CD14-positive monocyte (primary cell): Measurements from ENCODE around the gene GPR39. TPM values are rescaled to one million over a fixed set of nuclear protein-coding genes. Genes with fewer than 3 reads are reported as not detected.

Source experiments
- DNase-seq, 3 donors: peaks; one replicate each; pipeline ENCODE4 v3.0.0-alpha.2; 2011 to 2022
- H2AFZ ChIP-seq: 2 replicates; pipeline ENCODE4 v1.6.0; 2012; ENCODE audit warnings: mild to moderate bottlenecking, low read depth, low read length, inconsistent platforms; ENCODE audit not compliant: insufficient read depth, poor library complexity, severe bottlenecking
- H3K27ac ChIP-seq, 2 donors: 1 replicate in 1 of 2; 2 replicates in 1 of 2; pipeline ENCODE4 v1.5.1; 2012 to 2013; ENCODE audit warnings: low read length in 2 of 2, control low read depth in 1 of 2, inconsistent platforms in 1 of 2, low read depth in 1 of 2, mild to moderate bottlenecking in 1 of 2
- H3K27me3 ChIP-seq, 2 donors: one replicate each; pipeline versions ENCODE4 v1.6.0 to v1.6.1; 2011 to 2013; ENCODE audit warnings: low read length in 2 of 2; ENCODE audit not compliant: control insufficient read depth in 2 of 2, insufficient read depth in 2 of 2
- H3K36me3 ChIP-seq, 2 donors: replicated peaks in 1 of 2; 1 replicate in 1 of 2; 2 replicates in 1 of 2; pipeline versions ENCODE4 v1.5.1 to v1.6.1; 2012 to 2013; ENCODE audit warnings: low read length in 2 of 2, control low read depth in 1 of 2, inconsistent platforms in 1 of 2, mild to moderate bottlenecking in 1 of 2; ENCODE audit not compliant: insufficient read depth in 2 of 2, control insufficient read depth in 1 of 2
- H3K4me1 ChIP-seq, 2 donors: 1 replicate in 1 of 2; 2 replicates in 1 of 2; pipeline versions ENCODE4 v1.5.1 to v1.6.1; 2012 to 2013; ENCODE audit warnings: low read length in 2 of 2, control low read depth in 1 of 2, inconsistent platforms in 1 of 2, mild to moderate bottlenecking in 1 of 2, moderate library complexity in 1 of 2; ENCODE audit not compliant: insufficient read depth in 2 of 2, control insufficient read depth in 1 of 2
- H3K4me2 ChIP-seq: replicated peaks from 2 replicates; pipeline ENCODE3; 2012; ENCODE audit warnings: low read length, moderate library complexity, mild to moderate bottlenecking; ENCODE audit not compliant: poor library complexity, severe bottlenecking; ENCODE audit errors: extremely low read depth
- H3K4me3 ChIP-seq, 3 experiments: fragments of 200-600 bp in 1 of 3; sonication (generic) in 1 of 3; replicated peaks in 1 of 3; 1 replicate in 2 of 3; 2 replicates in 1 of 3; pipeline ENCODE4 v1.5.1; 2011 to 2013; ENCODE audit warnings: low read length in 3 of 3, mild to moderate bottlenecking in 3 of 3, control low read depth in 2 of 3, low read depth in 2 of 3, inconsistent platforms in 1 of 3, moderate library complexity in 1 of 3
- H3K79me2 ChIP-seq: 2 replicates; pipeline ENCODE4 v1.6.0; 2012; ENCODE audit warnings: mild to moderate bottlenecking, control low read depth, inconsistent platforms, low read length, moderate library complexity; ENCODE audit not compliant: insufficient read depth
- H3K9ac ChIP-seq: 2 replicates; pipeline ENCODE4 v1.6.0; 2017; ENCODE audit warnings: low read length, mild to moderate bottlenecking; ENCODE audit not compliant: insufficient read depth, poor library complexity, severe bottlenecking
- H3K9me3 ChIP-seq, 2 donors: replicated peaks in 1 of 2; 1 replicate in 1 of 2; 2 replicates in 1 of 2; pipeline versions ENCODE4 v1.5.1 to v1.6.1; 2012 to 2013; ENCODE audit warnings: low read length in 2 of 2, control low read depth in 1 of 2; ENCODE audit not compliant: control insufficient read depth in 1 of 2, insufficient read depth in 1 of 2
- H4K20me1 ChIP-seq: 2 replicates; pipeline ENCODE4 v1.6.0; 2012; ENCODE audit warnings: mild to moderate bottlenecking, low read length, control low read depth, moderate library complexity; ENCODE audit not compliant: insufficient read depth
- H3K27ac Mint-ChIP-seq, 7 donors: one replicate each; pipeline ENCODE4 v1.8.0; 2020; ENCODE audit warnings: mild to moderate bottlenecking in 7 of 7, mixed read lengths in 7 of 7, moderate library complexity in 6 of 7, inconsistent platforms in 2 of 7
- H3K27me3 Mint-ChIP-seq, 3 donors: one replicate each; pipeline ENCODE4 v1.8.0; 2021 to 2022; ENCODE audit warnings: low read depth in 3 of 3, mild to moderate bottlenecking in 3 of 3, mixed read lengths in 3 of 3, moderate library complexity in 3 of 3, inconsistent platforms in 1 of 3
- H3K36me3 Mint-ChIP-seq, 2 donors: one replicate each; pipeline ENCODE4 v1.8.0; 2020; ENCODE audit warnings: mixed read lengths in 2 of 2, inconsistent platforms in 1 of 2, mild to moderate bottlenecking in 1 of 2
- H3K4me1 Mint-ChIP-seq: one replicate; pipeline ENCODE4 v1.8.0; 2020; ENCODE audit warnings: mild to moderate bottlenecking, mixed read lengths
- H3K4me3 Mint-ChIP-seq, 2 donors: one replicate each; pipeline ENCODE4 v1.8.0; 2020; ENCODE audit warnings: mild to moderate bottlenecking in 2 of 2, mixed read lengths in 2 of 2, moderate library complexity in 1 of 2
- H3K9me3 Mint-ChIP-seq, 7 donors: one replicate each; pipeline ENCODE4 v1.8.0; 2020 to 2022; ENCODE audit warnings: mixed read lengths in 7 of 7, mild to moderate bottlenecking in 6 of 7, moderate library complexity in 6 of 7, inconsistent platforms in 2 of 7
- WGBS: methylation state at CpG from one replicate; pipeline ENCODE4 v1.1.5; 2013; ENCODE audit warnings: missing lambda C conversion rate; ENCODE audit not compliant: insufficient coverage; 5-methylcytosine and 5-hydroxymethylcytosine counted together
- intact Hi-C, 2 donors: fragments of 100-400 bp; cut with micrococcal nuclease; formaldehyde crosslinking; loops; one replicate each; pipeline versions ENCODE4 v1.15.0 to v1.15.1; 2023
- polyA plus RNA-seq, 3 donors: library from polyadenylated mRNA; depleted of rRNA in 1 of 3; unstranded in 2 of 3; stranded (reverse) in 1 of 3; fragments of 300-500 nt in 2 of 3; fragments of >200 nt in 1 of 3; fragmentation: Illumina TruSeq in 2 of 3; gene quantifications; 1 replicate in 2 of 3; 2 replicates in 1 of 3; pipeline ENCODE4 v1.2.3, GENCODE V29; 2012 to 2021
- TF ChIP-seq, protein P1 (sequence below): fragments of 200-600 bp; IDR thresholded peaks from one replicate; pipeline ENCODE4 v1.8.0; 2022; ENCODE audit warnings: antibody characterized with exemption, mild to moderate bottlenecking

Gene GPR39
- polyA plus RNA-seq, 3 donors, result 0.12 TPM; not detected in 2

DNA sequence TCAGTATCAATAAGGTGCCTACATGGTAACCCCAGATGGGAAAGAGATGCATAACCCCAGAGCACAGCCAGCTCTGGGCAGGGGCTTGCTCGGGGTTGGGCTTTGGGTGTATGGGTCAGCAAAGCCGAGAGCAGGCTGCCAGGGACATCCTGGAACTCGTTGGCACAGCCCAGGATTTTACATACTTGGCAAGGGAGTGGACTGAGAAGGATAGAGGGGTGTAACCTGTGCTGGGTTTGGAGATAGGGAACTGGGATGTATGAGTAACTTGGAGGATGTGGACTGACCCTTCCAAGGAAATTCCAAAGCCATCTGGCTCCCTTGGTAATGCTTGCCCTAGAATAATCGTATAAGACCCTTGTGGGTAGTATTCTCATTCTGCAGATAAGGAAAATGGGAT, 44.2 kb downstream of the GPR39 start:
- H3K4me3 Mint-ChIP-seq, result no peak overlapping the region
- Histone ChIP-seq H3K4me3 (no peak overlapping the region), H3K36me3 (no peaks in the 10 kb centered on the region), H3K79me2 (no peaks in the 10 kb centered on the region), H3K4me2 (no peak overlapping the region), H3K9ac (no peak overlapping the region), H3K27me3 (no peaks in the 10 kb centered on the region), H4K20me1 (no peaks in the 10 kb centered on the region), H2AFZ (no peak overlapping the region), H3K4me1 (no peaks in the 10 kb centered on the region), H3K27ac (no peak overlapping the region), H3K9me3 (peaks cover 24 to 25% of the 10 kb centered on the region in 2 donors)
- H3K4me1 Mint-ChIP-seq, result no peaks in the 10 kb centered on the region
- intact Hi-C loops, result no loop called here
- TF ChIP-seq, protein P1, sequence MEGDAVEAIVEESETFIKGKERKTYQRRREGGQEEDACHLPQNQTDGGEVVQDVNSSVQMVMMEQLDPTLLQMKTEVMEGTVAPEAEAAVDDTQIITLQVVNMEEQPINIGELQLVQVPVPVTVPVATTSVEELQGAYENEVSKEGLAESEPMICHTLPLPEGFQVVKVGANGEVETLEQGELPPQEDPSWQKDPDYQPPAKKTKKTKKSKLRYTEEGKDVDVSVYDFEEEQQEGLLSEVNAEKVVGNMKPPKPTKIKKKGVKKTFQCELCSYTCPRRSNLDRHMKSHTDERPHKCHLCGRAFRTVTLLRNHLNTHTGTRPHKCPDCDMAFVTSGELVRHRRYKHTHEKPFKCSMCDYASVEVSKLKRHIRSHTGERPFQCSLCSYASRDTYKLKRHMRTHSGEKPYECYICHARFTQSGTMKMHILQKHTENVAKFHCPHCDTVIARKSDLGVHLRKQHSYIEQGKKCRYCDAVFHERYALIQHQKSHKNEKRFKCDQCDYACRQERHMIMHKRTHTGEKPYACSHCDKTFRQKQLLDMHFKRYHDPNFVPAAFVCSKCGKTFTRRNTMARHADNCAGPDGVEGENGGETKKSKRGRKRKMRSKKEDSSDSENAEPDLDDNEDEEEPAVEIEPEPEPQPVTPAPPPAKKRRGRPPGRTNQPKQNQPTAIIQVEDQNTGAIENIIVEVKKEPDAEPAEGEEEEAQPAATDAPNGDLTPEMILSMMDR, result no peak
- H3K27ac Mint-ChIP-seq, result peak overlapping the region in 1 of 7 donors; percentile 40
- no peaks in the 10 kb centered on the region for H3K36me3 Mint-ChIP-seq
- 65% methylated on average over 3 of the region's 4 CpGs for WGBS
- no peak for DNase-seq
- peaks cover 1 to 2% (median 1%) of the 10 kb centered on the region in 3 donors for H3K27me3 Mint-ChIP-seq
- peaks cover 10 to 38% (median 13%) of the 10 kb centered on the region in 7 donors for H3K9me3 Mint-ChIP-seq

DNA sequence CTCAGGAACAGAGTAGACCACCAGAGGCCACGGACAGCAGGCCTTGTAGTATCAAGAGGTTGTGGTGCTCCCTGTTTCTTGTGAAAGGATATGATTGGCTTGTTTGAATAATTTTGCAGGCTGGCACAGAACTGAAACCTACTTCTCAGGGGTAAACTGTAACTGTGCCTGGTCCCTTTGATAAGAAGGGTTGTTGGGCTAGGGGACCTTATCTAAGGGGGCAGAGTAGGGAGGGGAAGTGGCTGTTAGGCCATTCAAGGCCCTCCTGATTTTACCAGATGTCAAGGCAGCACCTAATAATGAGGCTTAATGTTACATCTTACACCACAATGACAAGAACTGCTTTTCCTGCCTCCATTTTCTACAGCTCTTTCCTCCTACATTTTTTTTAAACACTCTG, 45.6 kb downstream of the GPR39 start:
- H3K36me3 ChIP-seq, result no peaks in the 10 kb centered on the region
- no peak overlapping the region for H3K27ac ChIP-seq
- DNase-seq, result no peak
- no peaks in the 10 kb centered on the region for H3K36me3 Mint-ChIP-seq
- peaks cover 14 to 49% (median 22%) of the 10 kb centered on the region in 7 donors for H3K9me3 Mint-ChIP-seq
- intact Hi-C loops, result no loop called here
- no peaks in the 10 kb centered on the region for H4K20me1 ChIP-seq
- no peaks in the 10 kb centered on the region for H3K4me1 ChIP-seq
- H3K4me3 Mint-ChIP-seq, result no peak overlapping the region
- H3K9ac ChIP-seq, result no peak overlapping the region
- H2AFZ ChIP-seq, result no peak overlapping the region
- H3K4me2 ChIP-seq, result no peak overlapping the region
- no peak overlapping the region for H3K4me3 ChIP-seq
- no peaks in the 10 kb centered on the region for H3K27me3 ChIP-seq
- peaks cover 0 to 1% (median 1%) of the 10 kb centered on the region in 3 donors for H3K27me3 Mint-ChIP-seq
- WGBS, result 0% methylated on average over 1 of the region's 1 CpG
- no peaks in the 10 kb centered on the region for H3K79me2 ChIP-seq
- peaks cover 37 to 39% of the 10 kb centered on the region in 2 donors for H3K9me3 ChIP-seq
- TF ChIP-seq, protein P1, result no peak
- no peak overlapping the region for H3K27ac Mint-ChIP-seq
- H3K4me1 Mint-ChIP-seq, result no peaks in the 10 kb centered on the region
